HL-60 (cell line): ENCODE measurements around the gene ANXA2.

Experiments used
- DNase-seq, 2 experiments: peaks; one replicate each; pipeline ENCODE4 v3.0.0-alpha.2; 2010 to 2020; ENCODE audit warnings: low read depth in 1 of 2, low spot score in 1 of 2
- H3K27ac ChIP-seq: fragments of 250-450 bp; sonication (Bioruptor Pico); replicated peaks from 2 replicates; pipeline ENCODE4 v1.5.1; 2020; ENCODE audit warnings: mild to moderate bottlenecking, moderate library complexity
- H3K27me3 ChIP-seq: fragments of 250-450 bp; sonication (Bioruptor Pico); 2 replicates; pipeline ENCODE4 v1.5.1; 2021; ENCODE audit warnings: mild to moderate bottlenecking, moderate library complexity; ENCODE audit not compliant: insufficient read depth, poor library complexity, severe bottlenecking
- H3K4me3 ChIP-seq: replicated peaks from 2 replicates; pipeline ENCODE4 v1.5.1; 2011; ENCODE audit warnings: mild to moderate bottlenecking, control low read depth, low read length; ENCODE audit not compliant: insufficient read depth
- CTCF ChIP-seq: IDR thresholded peaks from one replicate; pipeline ENCODE4 v1.5.1; 2011; ENCODE audit warnings: low read length, control low read depth, inconsistent platforms; ENCODE audit not compliant: insufficient read depth
- GABPA ChIP-seq: IDR thresholded peaks from 2 replicates; pipeline ENCODE4 v1.6.1; 2012; ENCODE audit warnings: low read depth
- POLR2AphosphoS5 ChIP-seq: IDR thresholded peaks from 2 replicates; pipeline ENCODE4 v1.6.1; 2012; ENCODE audit warnings: low read depth
- REST ChIP-seq: IDR thresholded peaks from 2 replicates; pipeline ENCODE4 v1.6.1; 2012; ENCODE audit warnings: low read depth; ENCODE audit not compliant: insufficient replicate concordance
- SPI1 ChIP-seq: IDR thresholded peaks from 2 replicates; pipeline ENCODE4 v1.6.1; 2012; ENCODE audit warnings: low read depth, mild to moderate bottlenecking, borderline replicate concordance

The ANXA2 gene

GRCh38 chr15:60374628-60375081 is 23.1 kb downstream of the ANXA2 start:
- Histone ChIP-seq H3K4me3 (no peak overlapping the region), H3K27me3 (no peaks in the 10 kb centered on the region), H3K27ac (no peak overlapping the region)
- no peak for DNase-seq
- TF ChIP-seq POLR2AphosphoS5: no peak
- TF ChIP-seq REST: no peak
- TF ChIP-seq SPI1: no peak
- no peak for TF ChIP-seq CTCF
- TF ChIP-seq GABPA: no peak

GRCh38 chr15:60374209-60374608 is 23.6 kb downstream of the ANXA2 start:
- DNase-seq: no peak
- no peak overlapping the region for H3K27ac ChIP-seq
- no peak overlapping the region for H3K4me3 ChIP-seq
- H3K27me3 ChIP-seq: no peaks in the 10 kb centered on the region
- TF ChIP-seq SPI1 (no peak), REST (no peak), CTCF (no peak), GABPA (no peak), POLR2AphosphoS5 (no peak)

GRCh38 chr15:60373745-60374144 is 24.0 kb downstream of the ANXA2 start:
- Histone ChIP-seq H3K4me3 (no peak overlapping the region), H3K27me3 (no peaks in the 10 kb centered on the region), H3K27ac (no peak overlapping the region)
- TF ChIP-seq CTCF (no peak), SPI1 (no peak), REST (no peak), POLR2AphosphoS5 (no peak), GABPA (no peak)
- no peak for DNase-seq
